ENCODE data around the gene SH3RF3.

DNA sequence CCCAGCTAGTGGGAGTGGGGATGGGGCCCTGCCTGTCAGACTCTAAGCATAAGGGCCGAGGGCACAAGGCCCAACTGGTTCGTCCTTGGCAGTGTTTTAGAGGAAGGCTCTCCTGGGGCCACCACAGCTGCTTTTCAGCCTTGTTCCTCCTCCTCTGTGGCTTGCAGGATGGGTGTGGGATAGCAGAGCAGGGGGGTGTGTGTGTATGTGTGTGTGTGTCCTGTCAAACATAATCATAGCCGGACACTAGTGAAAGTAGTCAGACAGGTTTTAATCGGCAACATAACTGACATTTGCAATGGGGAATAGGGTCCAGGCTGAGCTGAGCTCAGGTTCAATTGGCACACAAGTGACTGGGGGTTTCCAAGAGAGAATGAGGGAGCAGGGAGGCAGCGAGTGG lies 370.6 kb downstream of the SH3RF3 start:
- no peak for TF ChIP-seq ZNF274 (IDR thresholded peaks at IDR 0.05; ENCODE audit: low read depth, low read length)
- TF ChIP-seq YY1 (IDR thresholded peaks at IDR 0.05; ENCODE audit: insufficient read depth, insufficient read length), result no peak
- TF ChIP-seq SUZ12 (IDR thresholded peaks at IDR 0.05; ENCODE audit: extremely low read depth, insufficient read depth, insufficient read length), result no peak

Measured in NT2/D1 (cell line).